Type B pancreatic cell (in vitro differentiated cells): ENCODE data around the gene ACVR1B. TPM values are rescaled to one million over a fixed set of nuclear protein-coding genes. Genes with fewer than 3 reads are reported as not detected.

Experiments
- DNase-seq: peaks from one replicate; pipeline ENCODE4 v3.0.0; 2021; ENCODE audit warnings: mixed read lengths; ENCODE audit not compliant: unreplicated experiment; ENCODE audit errors: extremely low spot score
- H3K27ac Mint-ChIP-seq: 2 replicates; pipeline ENCODE4 v1.8.0; 2021; ENCODE audit warnings: mild to moderate bottlenecking, mixed read lengths
- H3K27me3 Mint-ChIP-seq: 2 replicates; pipeline ENCODE4 v1.8.0; 2021; ENCODE audit warnings: mixed read lengths
- H3K36me3 Mint-ChIP-seq: 2 replicates; pipeline ENCODE4 v1.8.0; 2021; ENCODE audit warnings: mixed read lengths
- H3K4me1 Mint-ChIP-seq: one replicate; pipeline ENCODE4 v1.8.0; 2021; ENCODE audit warnings: mixed read lengths; ENCODE audit not compliant: unreplicated experiment
- H3K4me3 Mint-ChIP-seq: 2 replicates; pipeline ENCODE4 v1.8.0; 2021; ENCODE audit warnings: mild to moderate bottlenecking, mixed read lengths
- H3K9me3 Mint-ChIP-seq: 2 replicates; pipeline ENCODE4 v1.8.0; 2021; ENCODE audit warnings: mixed read lengths
- total RNA-seq: library from RNA; stranded (reverse); gene quantifications from 2 replicates; pipeline ENCODE4 v1.2.1, GENCODE V29; 2021; ENCODE audit warnings: low replicate concordance
- TF ChIP-seq, protein P1 (sequence below): fragments of 200-600 bp; sonication (generic); conservative IDR thresholded peaks from 2 replicates; pipeline ENCODE4 v1.5.0; 2021; ENCODE audit warnings: antibody characterized with exemption, mild to moderate bottlenecking

Gene ACVR1B
- total RNA-seq, 1 donor from 2014 or later, result 36.1 TPM

DNA sequence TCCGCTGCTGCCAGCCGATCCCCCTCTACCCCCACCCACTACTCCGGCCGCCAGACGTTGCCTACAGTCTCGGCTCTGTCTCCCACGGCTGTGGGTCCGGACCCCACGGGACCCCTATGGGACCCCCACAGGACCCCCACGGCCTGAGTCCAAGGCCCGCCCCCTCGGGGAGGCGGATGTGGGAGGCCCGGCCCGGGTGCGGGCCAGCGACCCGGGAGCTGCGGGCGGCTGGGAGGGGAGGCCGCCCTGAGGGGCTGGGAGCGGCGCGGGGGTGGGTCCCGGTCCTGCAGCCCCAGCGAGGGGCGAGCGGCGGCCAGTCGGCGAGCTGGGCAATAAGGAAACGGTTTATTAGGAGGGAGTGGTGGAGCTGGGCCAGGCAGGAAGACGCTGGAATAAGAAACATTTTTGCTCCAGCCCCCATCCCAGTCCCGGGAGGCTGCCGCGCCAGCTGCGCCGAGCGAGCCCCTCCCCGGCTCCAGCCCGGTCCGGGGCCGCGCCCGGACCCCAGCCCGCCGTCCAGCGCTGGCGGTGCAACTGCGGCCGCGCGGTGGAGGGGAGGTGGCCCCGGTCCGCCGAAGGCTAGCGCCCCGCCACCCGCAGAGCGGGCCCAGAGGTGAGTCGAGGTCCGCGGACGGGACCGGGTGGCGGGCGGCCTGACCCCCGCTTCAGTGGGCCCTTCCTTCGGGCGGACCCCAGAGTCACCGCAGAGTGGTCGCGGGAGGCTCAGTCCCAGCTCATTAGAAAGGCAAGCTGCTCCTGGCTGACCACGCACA lies 44.2 kb upstream of the ACVR1B start, which contains the start of gene ACVRL1:
ACVRL1 (plus strand) TSS at position 422 of the 773 bp plus-strand sequence. CDS start 4,971 bp downstream, outside the sequence.
- Mint-ChIP-seq H3K27ac (no peak within 1 kb of the TSS), H3K27me3 (peaks cover 23% of the 10 kb centered on the region), H3K4me3 (no peak within 1 kb of the TSS), H3K4me1 (peaks cover 34% of the 10 kb centered on the region), H3K36me3 (no peaks in the 10 kb centered on the region), H3K9me3 (no peaks in the 10 kb centered on the region)
- TF ChIP-seq, protein P1, sequence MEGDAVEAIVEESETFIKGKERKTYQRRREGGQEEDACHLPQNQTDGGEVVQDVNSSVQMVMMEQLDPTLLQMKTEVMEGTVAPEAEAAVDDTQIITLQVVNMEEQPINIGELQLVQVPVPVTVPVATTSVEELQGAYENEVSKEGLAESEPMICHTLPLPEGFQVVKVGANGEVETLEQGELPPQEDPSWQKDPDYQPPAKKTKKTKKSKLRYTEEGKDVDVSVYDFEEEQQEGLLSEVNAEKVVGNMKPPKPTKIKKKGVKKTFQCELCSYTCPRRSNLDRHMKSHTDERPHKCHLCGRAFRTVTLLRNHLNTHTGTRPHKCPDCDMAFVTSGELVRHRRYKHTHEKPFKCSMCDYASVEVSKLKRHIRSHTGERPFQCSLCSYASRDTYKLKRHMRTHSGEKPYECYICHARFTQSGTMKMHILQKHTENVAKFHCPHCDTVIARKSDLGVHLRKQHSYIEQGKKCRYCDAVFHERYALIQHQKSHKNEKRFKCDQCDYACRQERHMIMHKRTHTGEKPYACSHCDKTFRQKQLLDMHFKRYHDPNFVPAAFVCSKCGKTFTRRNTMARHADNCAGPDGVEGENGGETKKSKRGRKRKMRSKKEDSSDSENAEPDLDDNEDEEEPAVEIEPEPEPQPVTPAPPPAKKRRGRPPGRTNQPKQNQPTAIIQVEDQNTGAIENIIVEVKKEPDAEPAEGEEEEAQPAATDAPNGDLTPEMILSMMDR, result no peak
- no peak for DNase-seq

- no peaks in the 10 kb centered on the region for H3K9me3 Mint-ChIP-seq
- H3K4me3 Mint-ChIP-seq, result no peak overlapping the region
- H3K27me3 Mint-ChIP-seq, result peaks cover 23% of the 10 kb centered on the region
- TF ChIP-seq, protein P1, result no peak
- H3K36me3 Mint-ChIP-seq, result no peaks in the 10 kb centered on the region
- peaks cover 36% of the 10 kb centered on the region for H3K4me1 Mint-ChIP-seq
- no peak overlapping the region for H3K27ac Mint-ChIP-seq
- no peak for DNase-seq
Measured at GRCh38 chr12:51907856-51908425, 43.6 kb upstream of the ACVR1B start.

GRCh38 chr12:51908876-51909592 lies 42.5 kb upstream of the ACVR1B start:
- H3K27me3 Mint-ChIP-seq, result peaks cover 23% of the 10 kb centered on the region
- no peaks in the 10 kb centered on the region for H3K9me3 Mint-ChIP-seq
- H3K4me3 Mint-ChIP-seq, result no peak overlapping the region
- no peaks in the 10 kb centered on the region for H3K36me3 Mint-ChIP-seq
- no peak overlapping the region for H3K27ac Mint-ChIP-seq
- no peak for DNase-seq
- TF ChIP-seq, protein P1, result no peak
- peaks cover 32% of the 10 kb centered on the region for H3K4me1 Mint-ChIP-seq

DNA sequence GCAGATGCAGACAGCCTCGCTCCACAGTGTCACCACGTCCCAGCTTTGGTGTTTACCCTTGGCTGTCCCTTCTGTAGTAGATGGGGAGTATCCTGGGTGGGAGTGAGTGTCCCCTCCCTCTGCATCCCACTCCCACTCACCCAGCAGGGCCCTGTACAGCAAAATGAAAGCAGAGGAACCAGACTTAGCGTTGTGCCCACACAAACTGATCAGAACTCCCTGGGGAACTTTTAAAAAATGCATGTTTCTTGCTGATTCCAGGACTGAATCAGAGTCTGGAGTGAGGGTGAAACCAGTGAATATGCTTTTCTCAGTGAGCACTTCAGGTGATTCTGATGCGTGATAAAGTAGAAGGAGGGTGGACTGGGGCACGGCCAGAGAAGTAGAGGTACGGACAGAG lies 41.3 kb upstream of the ACVR1B start:
- peaks cover 23% of the 10 kb centered on the region for H3K27me3 Mint-ChIP-seq
- peaks cover 29% of the 10 kb centered on the region for H3K4me1 Mint-ChIP-seq
- H3K27ac Mint-ChIP-seq, result no peak overlapping the region
- no peaks in the 10 kb centered on the region for H3K9me3 Mint-ChIP-seq
- no peaks in the 10 kb centered on the region for H3K36me3 Mint-ChIP-seq
- DNase-seq, result no peak
- no peak overlapping the region for H3K4me3 Mint-ChIP-seq
- TF ChIP-seq, protein P1, result no peak

- no peak overlapping the region for H3K27ac Mint-ChIP-seq
- no peaks in the 10 kb centered on the region for H3K36me3 Mint-ChIP-seq
- peaks cover 25% of the 10 kb centered on the region for H3K4me1 Mint-ChIP-seq
- TF ChIP-seq, protein P1, result no peak
- H3K9me3 Mint-ChIP-seq, result no peaks in the 10 kb centered on the region
- no peak overlapping the region for H3K4me3 Mint-ChIP-seq
- H3K27me3 Mint-ChIP-seq, result peaks cover 23% of the 10 kb centered on the region
- DNase-seq, result no peak
Measured at GRCh38 chr12:51910691-51911090, 40.8 kb upstream of the ACVR1B start.
